ENCODE data around the gene SREBF1. TPM values are rescaled to one million over a fixed set of nuclear protein-coding genes. Genes with fewer than 3 reads are reported as not detected.

SREBF1 gene
- total RNA-seq, 1 donor from 2014 or later, result 84.0 TPM

DNA sequence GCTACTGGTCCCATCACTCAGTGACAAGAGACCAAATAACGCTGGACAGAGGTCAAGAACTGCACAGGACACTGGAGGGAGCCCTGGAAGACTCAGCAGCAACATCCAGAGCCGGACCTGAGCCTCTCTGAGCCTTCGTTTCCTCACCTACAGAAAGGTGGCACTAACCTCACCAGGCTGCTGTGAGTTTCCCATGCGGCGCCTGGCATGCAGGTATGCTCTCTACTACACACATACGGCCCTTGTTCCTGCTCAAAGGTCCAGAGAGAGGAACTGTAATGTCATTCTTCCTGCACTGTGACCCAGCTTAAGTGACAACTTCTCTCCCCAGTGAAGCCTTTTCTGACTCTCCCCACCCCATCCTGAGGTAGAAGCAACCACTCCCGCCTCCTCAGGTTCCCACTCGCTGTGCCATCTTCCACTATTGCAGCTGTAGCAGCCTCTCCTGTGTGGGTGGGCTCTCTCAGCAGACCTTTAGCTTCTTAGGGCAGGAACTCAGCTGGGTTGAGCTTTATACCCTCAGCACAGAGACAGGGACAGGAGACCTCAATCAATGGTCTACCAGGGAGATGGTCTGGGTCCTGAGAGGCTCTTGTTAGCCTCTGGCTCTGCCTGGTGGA is 43.9 kb upstream of the SREBF1 start:
- H3K4me3 ChIP-seq, result no peak overlapping the region
- DNase-seq (ENCODE audit: extremely low spot score in 2 of 2), result no peak
- TF ChIP-seq POLR2A (IDR thresholded peaks at IDR 0.05), result no peak
- TF ChIP-seq CTCF (IDR thresholded peaks at IDR 0.05), result no peak
- TF ChIP-seq POLR2AphosphoS5 (IDR thresholded peaks at IDR 0.05; ENCODE audit: insufficient read depth in 1 of 2, low read depth in 1 of 2), result no peak
- intact Hi-C loops (cut with DNase I), result loop anchor here (5.0 kb wide), 1 partner anchor 478 kb away; no protein-coding TSS in a partner anchor
- H3K4me1 ChIP-seq, result peaks cover 44% of the 10 kb centered on the region
- no peaks in the 10 kb centered on the region for H3K27me3 ChIP-seq
- H3K9me3 ChIP-seq, result no peaks in the 10 kb centered on the region
- H3K36me3 ChIP-seq, result peaks cover 0 to 35% of the 10 kb centered on the region in 2 donors
- no peak overlapping the region for H3K27ac ChIP-seq

DNA sequence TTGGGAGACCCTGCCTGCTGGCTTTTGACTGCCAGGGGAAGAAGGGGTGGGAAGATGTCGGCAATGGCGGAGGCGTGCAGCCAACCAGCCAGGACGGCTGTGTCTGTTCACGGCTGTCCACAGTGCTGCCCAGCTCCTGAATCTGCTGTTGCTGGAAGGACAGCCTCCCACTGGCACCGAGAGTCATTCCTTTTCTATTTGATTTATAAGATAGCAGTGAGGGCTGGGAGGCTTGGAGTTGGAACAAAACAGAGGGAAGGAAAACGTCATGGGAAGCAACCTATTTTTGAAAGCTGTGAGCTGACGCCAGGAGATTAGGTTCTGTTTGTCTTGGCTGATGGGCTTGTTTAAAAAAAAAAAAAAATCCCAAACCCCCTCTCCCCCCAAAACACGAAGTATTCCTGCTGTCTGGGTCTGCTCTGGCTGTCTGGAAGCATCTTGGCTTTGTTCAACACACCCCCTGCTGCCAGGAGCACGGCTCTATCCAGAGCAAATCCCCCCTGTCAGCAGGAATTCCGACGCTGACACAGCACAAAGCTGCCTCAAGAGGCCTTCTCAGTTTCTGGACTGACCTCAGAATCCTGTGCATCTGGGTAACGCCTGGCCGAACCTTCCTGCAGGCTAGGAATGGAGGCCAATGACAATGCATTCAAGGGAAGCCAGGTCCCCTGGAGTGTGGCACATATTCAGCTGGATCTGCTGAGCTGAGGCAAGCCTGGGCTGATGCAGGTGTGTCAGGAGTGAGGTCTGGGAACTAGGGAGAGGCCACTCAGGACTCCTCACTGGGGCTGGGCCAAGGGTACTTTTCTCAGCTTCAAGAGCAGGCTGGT is 41.0 kb upstream of the SREBF1 start:
- peak overlapping the region in 1 of 2 donors; percentile 11 for H3K4me3 ChIP-seq
- intact Hi-C loops (cut with DNase I), result loop anchor here (10.0 kb wide), 1 partner anchor 573 kb away; the partner anchor contains the start of gene NT5M
- H3K4me1 ChIP-seq, result peaks cover 52% of the 10 kb centered on the region
- peak overlapping the region; percentile 85 for H3K27ac ChIP-seq
- peaks cover 0 to 25% of the 10 kb centered on the region in 2 donors for H3K36me3 ChIP-seq
- DNase-seq (ENCODE audit: extremely low spot score in 2 of 2), result no peak
- no peaks in the 10 kb centered on the region for H3K9me3 ChIP-seq
- TF ChIP-seq POLR2AphosphoS5 (IDR thresholded peaks at IDR 0.05; ENCODE audit: insufficient read depth in 1 of 2, low read depth in 1 of 2) (peak; percentile 74), CTCF (IDR thresholded peaks at IDR 0.05) (no peak)
- H3K27me3 ChIP-seq, result no peaks in the 10 kb centered on the region

DNA sequence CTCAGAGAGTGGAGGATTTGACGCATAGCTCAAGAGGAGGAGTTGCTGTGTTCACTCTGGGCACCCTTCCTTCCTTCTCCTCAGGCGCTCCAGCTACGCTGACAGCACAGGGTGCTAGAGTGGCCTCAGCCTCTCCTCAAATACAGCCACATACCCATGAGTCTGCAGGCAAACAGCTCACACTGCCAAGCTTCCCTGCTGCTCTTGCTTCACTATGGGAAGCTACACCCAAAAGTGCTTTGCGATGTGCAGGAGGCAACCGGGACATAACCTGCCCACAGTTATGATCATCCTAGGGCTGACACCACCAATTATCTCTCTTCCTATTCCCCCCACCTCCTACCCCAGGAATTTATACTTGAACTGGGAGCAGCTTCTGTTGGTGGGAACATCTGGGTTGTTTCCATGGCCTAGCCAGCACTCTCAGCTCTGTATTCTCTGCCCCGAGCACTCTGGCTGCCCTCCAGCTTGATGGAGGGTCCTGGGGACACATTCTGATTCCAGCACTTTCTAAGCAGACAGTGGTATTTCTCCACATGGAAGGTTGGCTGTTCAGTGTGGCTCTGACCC is 40.3 kb upstream of the SREBF1 start:
- H3K36me3 ChIP-seq, result peaks cover 0 to 18% of the 10 kb centered on the region in 2 donors
- H3K4me1 ChIP-seq, result peaks cover 52% of the 10 kb centered on the region
- intact Hi-C loops (cut with DNase I), result loop anchor here (10.0 kb wide), 1 partner anchor 572 kb away; the partner anchor contains the start of gene NT5M
- no peak for TF ChIP-seq CTCF (IDR thresholded peaks at IDR 0.05)
- no peak for TF ChIP-seq POLR2A (IDR thresholded peaks at IDR 0.05)
- no peak overlapping the region for H3K4me3 ChIP-seq
- no peak for DNase-seq (ENCODE audit: extremely low spot score in 2 of 2)
- peak overlapping the region; percentile 85 for H3K27ac ChIP-seq
- no peaks in the 10 kb centered on the region for H3K9me3 ChIP-seq
- no peaks in the 10 kb centered on the region for H3K27me3 ChIP-seq

GRCh38 chr17:17874478-17874877 is 37.7 kb upstream of the SREBF1 start:
- no peak for DNase-seq (ENCODE audit: extremely low spot score in 2 of 2)
- no peak overlapping the region for H3K27ac ChIP-seq
- intact Hi-C loops (cut with DNase I), result loop anchor here (10.0 kb wide), 1 partner anchor 570 kb away; the partner anchor contains the start of gene NT5M
- H3K9me3 ChIP-seq, result no peaks in the 10 kb centered on the region
- H3K4me3 ChIP-seq, result no peak overlapping the region
- TF ChIP-seq CTCF (IDR thresholded peaks at IDR 0.05) (no peak), POLR2AphosphoS5 (IDR thresholded peaks at IDR 0.05; ENCODE audit: insufficient read depth in 1 of 2, low read depth in 1 of 2) (no peak), POLR2A (IDR thresholded peaks at IDR 0.05) (no peak)
- peaks cover 46% of the 10 kb centered on the region for H3K4me1 ChIP-seq
- peaks cover 0 to 11% of the 10 kb centered on the region in 2 donors for H3K36me3 ChIP-seq
- no peaks in the 10 kb centered on the region for H3K27me3 ChIP-seq
